ENCODE measurements around the gene MAIP1.
A peak's percentile ranks its signal among the peaks of the same experiment; 100 is the strongest.
"Not testable (repeated sequence)": the region's sequence is repeated elsewhere in the genome, so short reads cannot be mapped to it uniquely, and the experiment has no call there.

MAIP1 gene, protein sequence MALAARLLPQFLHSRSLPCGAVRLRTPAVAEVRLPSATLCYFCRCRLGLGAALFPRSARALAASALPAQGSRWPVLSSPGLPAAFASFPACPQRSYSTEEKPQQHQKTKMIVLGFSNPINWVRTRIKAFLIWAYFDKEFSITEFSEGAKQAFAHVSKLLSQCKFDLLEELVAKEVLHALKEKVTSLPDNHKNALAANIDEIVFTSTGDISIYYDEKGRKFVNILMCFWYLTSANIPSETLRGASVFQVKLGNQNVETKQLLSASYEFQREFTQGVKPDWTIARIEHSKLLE

GRCh38 chr2:199955339-199956061, at the start of gene MAIP1, which contains the start of gene TYW5:
MAIP1 (plus strand) TSS chr2:199955582; CDS start chr2:199955799, 217 bp downstream.
TYW5 (minus strand) TSS chr2:199955491; CDS start chr2:199955470, 21 bp downstream.
- peak; percentile 45 for DNase-seq (ENCODE audit: low read depth)
- peak within 1 kb of the TSS; percentile 84 for H3K4me3 ChIP-seq (ENCODE audit: low read depth, low read length)

GRCh38 chr2:199907008-199907714, 48.2 kb upstream of the MAIP1 start:
- no peak for DNase-seq (ENCODE audit: low read depth)
- no peak overlapping the region for H3K4me3 ChIP-seq (ENCODE audit: low read depth, low read length)

DNA sequence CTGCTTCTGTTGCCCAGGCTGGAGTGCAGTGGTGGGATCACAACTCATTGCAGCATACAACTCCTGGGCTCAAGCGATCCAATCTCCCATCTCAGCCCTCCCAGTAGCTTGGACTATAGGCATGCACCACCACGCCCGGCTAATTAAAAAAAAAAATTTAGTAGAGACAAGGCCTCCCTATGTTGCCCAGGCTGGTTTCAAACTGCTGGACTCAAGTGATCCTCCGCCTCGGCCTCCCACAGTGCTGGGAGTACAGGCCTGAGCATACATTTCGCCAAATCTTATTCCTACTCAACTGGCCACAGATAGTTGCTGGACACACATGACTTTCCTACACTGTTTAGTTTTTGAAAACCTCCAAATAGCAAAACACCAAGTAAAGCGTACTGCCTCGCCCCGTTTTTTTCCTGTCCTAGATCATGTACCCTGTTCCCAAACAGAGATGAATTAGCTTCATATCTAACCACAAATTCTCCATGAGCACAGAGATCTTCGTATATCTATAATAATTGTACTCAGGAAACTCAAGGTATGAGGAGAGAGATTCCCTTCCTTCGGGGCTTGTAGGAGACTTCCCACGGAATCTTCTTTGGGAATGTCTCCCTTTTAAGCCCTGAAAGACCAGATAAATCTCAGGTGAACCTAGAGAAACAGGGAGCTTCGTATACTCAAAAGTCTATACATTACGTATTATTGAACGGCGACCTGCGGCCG, 44.9 kb upstream of the MAIP1 start:
- H3K4me3 ChIP-seq (ENCODE audit: low read depth, low read length): peak overlapping the region; percentile 96
- no peak for DNase-seq (ENCODE audit: low read depth)

DNA sequence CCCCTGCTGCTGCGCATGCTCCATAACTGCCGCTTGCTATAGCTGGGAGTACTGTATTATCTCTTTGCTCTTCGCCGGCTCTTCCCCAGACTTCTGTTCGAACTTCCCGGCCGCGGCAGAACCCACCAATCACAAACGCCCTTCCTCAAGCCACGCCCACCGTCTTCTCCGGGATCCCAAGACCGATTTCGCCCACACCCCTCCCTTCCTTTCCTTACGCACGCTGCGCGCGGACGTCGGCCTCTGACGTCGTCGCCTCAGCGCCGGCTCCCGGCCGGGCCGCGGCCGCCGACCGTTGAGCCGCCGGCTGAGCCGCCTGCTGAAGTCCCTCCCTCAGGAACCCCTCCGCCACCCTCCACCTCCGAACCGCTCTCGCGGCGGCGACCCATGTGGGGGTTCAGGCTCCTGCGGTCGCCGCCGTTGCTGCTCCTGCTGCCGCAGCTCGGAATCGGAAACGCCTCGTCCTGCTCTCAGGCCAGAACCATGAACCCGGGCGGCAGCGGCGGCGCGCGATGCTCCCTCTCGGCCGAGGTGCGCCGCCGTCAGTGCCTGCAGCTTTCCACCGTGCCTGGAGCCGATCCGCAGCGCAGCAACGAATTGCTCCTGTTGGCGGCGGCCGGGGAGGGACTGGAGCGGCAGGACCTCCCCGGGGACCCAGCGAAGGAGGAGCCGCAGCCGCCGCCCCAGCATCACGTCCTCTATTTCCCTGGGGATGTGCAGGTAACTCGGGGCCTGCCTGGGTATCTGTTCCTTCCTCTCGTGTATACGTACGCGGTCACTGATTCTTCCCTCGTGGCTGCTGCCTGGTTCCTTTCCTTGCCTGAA, 44.1 kb upstream of the MAIP1 start, which contains the start of gene C2orf69:
C2orf69 (plus strand) TSS at position 242 of the 825 bp plus-strand sequence; CDS start at position 388, 146 bp downstream.
- DNase-seq (ENCODE audit: low read depth): peak; percentile 86
- peak within 1 kb of the TSS; percentile 96 for H3K4me3 ChIP-seq (ENCODE audit: low read depth, low read length)

GRCh38 chr2:199911877-199912161, 43.6 kb upstream of the MAIP1 start:
- peak overlapping the region; percentile 96 for H3K4me3 ChIP-seq (ENCODE audit: low read depth, low read length)
- DNase-seq (ENCODE audit: low read depth): no peak

- DNase-seq (ENCODE audit: low read depth): not testable (repeated sequence)
- H3K4me3 ChIP-seq (ENCODE audit: low read depth, low read length): peak overlapping the region; percentile 96
Measured at GRCh38 chr2:199912553-199913114, 42.7 kb upstream of the MAIP1 start.

DNA sequence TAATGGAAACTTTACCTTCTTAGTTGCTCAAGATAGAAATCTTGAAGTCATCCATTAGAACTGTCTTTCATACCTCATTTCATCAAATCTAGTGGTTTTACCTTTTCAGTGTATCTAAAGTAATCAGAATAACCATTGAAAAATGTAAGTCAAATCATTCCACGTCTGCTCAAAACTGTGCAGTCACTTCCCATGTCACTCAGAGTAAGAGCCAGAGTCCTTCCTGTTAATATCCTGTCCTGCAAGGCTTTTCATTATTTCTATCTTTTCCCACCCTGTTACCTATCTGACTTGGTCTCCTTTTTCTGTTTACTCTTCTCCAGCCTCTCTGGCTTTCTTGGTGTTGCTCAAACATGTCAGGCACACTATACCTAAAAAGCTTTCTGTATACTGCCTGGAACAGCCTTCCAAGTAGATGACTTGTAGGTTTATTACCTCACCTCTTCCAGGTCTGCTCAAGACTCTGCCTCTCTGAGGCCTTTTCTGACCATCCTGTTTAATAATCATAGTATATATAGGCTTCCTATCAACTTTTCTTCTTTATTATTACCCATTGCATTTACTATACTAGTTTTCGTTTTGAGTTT, 40.9 kb upstream of the MAIP1 start:
- no peak for DNase-seq (ENCODE audit: low read depth)
- no peak overlapping the region for H3K4me3 ChIP-seq (ENCODE audit: low read depth, low read length)

DNA sequence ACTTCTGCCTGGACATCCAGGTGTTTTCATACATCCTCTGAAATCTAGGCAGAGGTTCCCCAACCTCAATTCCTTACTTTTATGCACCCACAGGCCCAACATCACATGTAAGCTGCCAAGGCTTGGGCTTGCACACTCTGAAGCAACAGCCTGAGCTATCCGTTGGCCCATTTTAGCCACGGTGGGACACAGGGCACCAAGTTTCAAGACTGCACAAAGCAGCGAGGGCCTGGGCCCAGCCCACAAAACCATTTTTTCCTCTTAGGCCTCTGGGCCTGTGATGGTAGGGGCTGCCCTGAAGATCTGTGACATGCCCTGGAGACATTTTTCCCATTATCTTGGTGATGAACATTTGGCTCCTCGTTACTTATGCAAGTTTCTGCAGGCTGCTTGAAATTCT, 38.4 kb upstream of the MAIP1 start:
- H3K4me3 ChIP-seq (ENCODE audit: low read depth, low read length): no peak overlapping the region
- no peak for DNase-seq (ENCODE audit: low read depth)

- no peak for DNase-seq (ENCODE audit: low read depth)
- no peak overlapping the region for H3K4me3 ChIP-seq (ENCODE audit: low read depth, low read length)
Measured at GRCh38 chr2:199922856-199923255, 32.5 kb upstream of the MAIP1 start.

- no peak for DNase-seq (ENCODE audit: low read depth)
Measured at GRCh38 chr2:199923924-199924323, 31.5 kb upstream of the MAIP1 start.

DNA sequence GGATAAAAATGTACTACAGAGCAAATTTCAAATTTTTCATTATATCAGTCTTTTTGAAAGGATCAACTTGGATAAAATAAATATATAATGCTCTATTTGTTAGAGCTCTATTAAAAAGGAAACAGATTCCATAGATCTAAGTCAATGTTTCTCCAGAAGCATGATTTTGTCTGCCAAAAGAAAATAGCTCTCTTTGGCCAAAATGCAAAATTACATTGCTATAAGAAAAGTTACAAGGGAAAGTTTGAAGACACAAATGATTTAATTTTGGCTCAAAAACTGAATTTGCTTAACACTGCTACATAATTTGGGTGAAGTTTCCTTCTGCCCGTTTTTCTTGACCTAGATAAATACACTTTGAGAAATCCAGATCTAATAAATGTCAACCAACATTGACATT, 28.6 kb upstream of the MAIP1 start:
- H3K4me3 ChIP-seq (ENCODE audit: low read depth, low read length): no peak overlapping the region
- no peak for DNase-seq (ENCODE audit: low read depth)

More at GRCh38 chr2:199923924-199924323, 31.5 kb upstream of the MAIP1 start:
- H3K4me3 ChIP-seq (ENCODE audit: low read depth, low read length): no peak overlapping the region

- no peak for DNase-seq (ENCODE audit: low read depth)
- H3K4me3 ChIP-seq (ENCODE audit: low read depth, low read length): no peak overlapping the region
Measured at GRCh38 chr2:199928226-199928625, 27.2 kb upstream of the MAIP1 start.

GRCh38 chr2:199928626-199929025, 26.8 kb upstream of the MAIP1 start:
- no peak overlapping the region for H3K4me3 ChIP-seq (ENCODE audit: low read depth, low read length)
- DNase-seq (ENCODE audit: low read depth): no peak

DNA sequence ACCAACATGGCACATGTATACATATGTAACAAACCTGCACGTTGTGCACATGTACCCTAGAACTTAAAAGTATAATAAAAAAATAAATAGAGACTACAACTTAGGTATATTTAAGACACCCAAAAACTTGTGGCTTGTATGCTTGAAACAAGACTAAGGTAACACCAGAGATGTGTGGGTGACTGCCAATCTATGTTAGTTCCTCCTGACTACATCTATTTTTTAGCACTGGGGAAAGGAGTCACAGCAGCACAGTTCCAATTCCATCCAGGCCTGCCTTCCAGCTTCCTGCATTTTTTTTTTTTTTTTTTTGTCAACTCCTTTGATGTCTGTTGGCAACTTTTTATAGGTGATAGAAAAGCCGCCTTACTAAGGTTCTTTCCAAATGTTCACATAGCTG, 26.1 kb upstream of the MAIP1 start:
- DNase-seq (ENCODE audit: low read depth): no peak
- no peak overlapping the region for H3K4me3 ChIP-seq (ENCODE audit: low read depth, low read length)

DNA sequence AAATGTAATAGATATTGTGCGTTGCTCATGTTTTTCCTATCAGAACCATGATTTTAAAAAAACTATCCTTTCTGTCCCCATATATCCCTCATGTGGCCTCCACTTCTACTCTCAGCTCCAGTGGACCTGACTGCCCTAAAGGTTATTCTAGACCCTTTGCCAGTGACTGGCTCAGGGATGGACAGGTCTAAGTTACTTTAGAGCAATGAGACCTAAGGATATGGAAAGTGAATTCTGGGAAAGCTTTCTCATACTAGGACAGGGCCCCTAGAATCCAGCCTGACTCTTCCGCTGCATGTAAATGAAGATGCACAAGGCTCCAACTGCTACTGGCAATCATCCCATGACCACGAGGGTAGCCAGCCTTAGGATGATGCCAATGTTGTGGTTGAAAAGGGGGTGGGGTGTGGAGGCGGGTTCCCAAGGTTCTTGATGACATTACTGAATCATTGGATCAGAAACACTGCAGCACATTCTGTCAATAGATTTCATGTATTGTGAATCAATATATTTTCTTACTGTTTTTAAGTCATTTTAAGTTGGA, 23.0 kb upstream of the MAIP1 start:
- H3K4me3 ChIP-seq (ENCODE audit: low read depth, low read length): no peak overlapping the region
- peak; percentile 31 for DNase-seq (ENCODE audit: low read depth)

GRCh38 chr2:199933466-199933865, 21.9 kb upstream of the MAIP1 start:
- no peak overlapping the region for H3K4me3 ChIP-seq (ENCODE audit: low read depth, low read length)
- DNase-seq (ENCODE audit: low read depth): no peak

DNA sequence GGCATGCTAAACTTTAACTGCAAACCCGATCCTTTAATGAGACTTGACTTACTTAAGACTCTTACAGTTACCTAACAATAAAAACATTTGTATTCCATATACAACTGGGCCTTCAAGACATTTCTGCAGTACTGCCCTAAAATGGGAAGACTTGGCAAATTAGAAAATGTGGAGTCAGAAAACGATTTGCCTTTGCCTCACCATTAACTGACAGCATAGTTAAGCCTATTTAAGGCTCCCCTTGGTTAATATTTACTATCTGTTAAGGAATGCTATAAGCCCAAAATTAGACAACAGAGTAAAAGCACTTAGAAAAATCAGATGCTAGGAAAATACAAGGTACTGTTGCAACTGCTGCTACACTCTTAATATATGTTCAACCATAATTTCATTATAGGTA, 18.8 kb upstream of the MAIP1 start:
- no peak overlapping the region for H3K4me3 ChIP-seq (ENCODE audit: low read depth, low read length)
- no peak for DNase-seq (ENCODE audit: low read depth)

DNA sequence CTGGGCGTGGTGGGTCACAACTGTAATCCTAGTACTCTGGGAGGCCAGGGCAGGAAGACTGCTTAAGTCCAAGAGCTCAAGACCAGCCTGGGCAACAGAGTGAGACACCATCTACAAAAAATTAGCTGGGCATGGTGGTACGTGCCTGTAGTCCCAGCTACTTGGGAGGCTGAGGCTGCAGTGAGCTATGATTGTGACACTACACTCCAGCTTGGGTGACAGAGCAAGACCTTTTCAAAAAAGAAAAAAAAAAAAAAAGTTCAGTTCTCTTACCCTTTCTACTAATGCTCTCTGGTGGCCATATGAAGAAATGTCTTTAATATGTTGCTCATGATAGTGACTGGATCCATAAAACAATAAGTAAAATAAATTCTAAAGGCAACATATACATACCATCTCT, 15.0 kb upstream of the MAIP1 start:
- no peak overlapping the region for H3K4me3 ChIP-seq (ENCODE audit: low read depth, low read length)
- DNase-seq (ENCODE audit: low read depth): no peak
